K562 (cell line): ENCODE measurements around the gene RNF186. TPM values are rescaled to one million over a fixed set of nuclear protein-coding genes. Genes with fewer than 3 reads are reported as not detected.

Experiments used
- ATAC-seq: fragments of 200-7000 bp; cut with Tn5 transposase; 3 replicates; pipeline ENCODE4 v1.9.1; 2020; ENCODE audit warnings: moderate library complexity
- BruUV-seq: library from RNA; stranded (reverse); fragments of 400-500 nt; replicated peaks from 2 replicates; lab custom pipeline; 2021; lab: Mats Ljungman, UMichigan
- CTCF ChIA-PET: fragments of 300-600 bp; formaldehyde crosslinking; extraction: SDS; loops from one replicate; lab custom pipeline; 2021; ENCODE audit warnings: low intra/inter-chr PET ratio; lab: Yijun Ruan, JAX
- POLR2A ChIA-PET: fragments of 300-600, 350-650 bp; sonication (Branson Sonifier 250); formaldehyde crosslinking; extraction: SDS; loops from one replicate; lab custom pipeline; 2021; ENCODE audit warnings: antibody characterized with exemption, inconsistent platforms; lab: Yijun Ruan, JAX
- DNase-seq, 4 experiments: peaks; one replicate each; pipeline versions ENCODE4 v3.0.0 to v3.0.0-alpha.2; 2011 to 2018; ENCODE audit warnings: low spot score in 3 of 4, mixed read lengths in 3 of 4; ENCODE audit errors: extremely low read depth in 1 of 4
- FAIRE-seq: peaks from 2 replicates; lab custom pipeline; 2011; peaks lifted over from hg19 to GRCh38; lab: Jason Lieb, UNC
- H2AFZ ChIP-seq: 2 replicates; pipeline ENCODE4 v1.6.0; 2011; ENCODE audit warnings: low read depth, low read length, control low read depth, inconsistent platforms
- H3K27ac ChIP-seq: fragments of 200-600 bp; 3 replicates; pipeline ENCODE4 v1.8.0; 2011; ENCODE audit warnings: low read depth, mild to moderate bottlenecking, control low read depth, inconsistent platforms, low read length, moderate library complexity, mixed read lengths; ENCODE audit errors: extremely low read depth
- H3K27me3 ChIP-seq, 2 experiments: fragments of 300-600 bp in 1 of 2; 2 replicates in 1 of 2; 3 replicates in 1 of 2; pipeline versions ENCODE4 v1.6.0 to v1.8.0; 2011; ENCODE audit warnings: inconsistent platforms in 2 of 2, low read length in 2 of 2, mild to moderate bottlenecking in 1 of 2, mixed read lengths in 1 of 2, moderate library complexity in 1 of 2; ENCODE audit not compliant: control insufficient read depth in 2 of 2, insufficient read depth in 2 of 2
- H3K36me3 ChIP-seq: fragments of 300-600 bp; 3 replicates; pipeline ENCODE4 v1.8.0; 2011; ENCODE audit warnings: mild to moderate bottlenecking, low read length, inconsistent platforms; ENCODE audit not compliant: control insufficient read depth, insufficient read depth
- H3K4me1 ChIP-seq, 2 experiments: fragments of 200-600 bp in 1 of 2; replicated peaks in 1 of 2; 2 replicates in 1 of 2; 3 replicates in 1 of 2; pipeline versions ENCODE4 v1.5.1 to v1.8.0; 2011; ENCODE audit warnings: inconsistent platforms in 2 of 2, low read length in 2 of 2, mild to moderate bottlenecking in 1 of 2, mixed read lengths in 1 of 2, moderate library complexity in 1 of 2; ENCODE audit not compliant: control insufficient read depth in 2 of 2, insufficient read depth in 2 of 2
- H3K4me2 ChIP-seq: 2 replicates; pipeline ENCODE4 v1.6.1; 2011; ENCODE audit warnings: low read length, control low read depth, inconsistent platforms, mixed read lengths; ENCODE audit not compliant: insufficient read depth
- H3K4me3 ChIP-seq: fragments of 200-600 bp; sonication (generic), shearing (Covaris generic); 2 replicates; pipeline ENCODE4 v1.5.1; 2016; ENCODE audit warnings: control low read depth, inconsistent platforms
- H3K79me2 ChIP-seq: fragments of 200-600 bp; 3 replicates; pipeline ENCODE4 v1.8.0; 2011; ENCODE audit warnings: low read length, inconsistent platforms; ENCODE audit not compliant: control insufficient read depth, insufficient read depth
- H3K9ac ChIP-seq, 2 experiments: 2 replicates each; pipeline versions ENCODE4 v1.6.0 to v1.6.1; 2011; ENCODE audit warnings: low read depth in 2 of 2, low read length in 2 of 2, control low read depth in 1 of 2, inconsistent platforms in 1 of 2, mild to moderate bottlenecking in 1 of 2, mixed read lengths in 1 of 2; ENCODE audit not compliant: insufficient read depth in 1 of 2
- H3K9me1 ChIP-seq: one replicate; pipeline ENCODE4 v1.6.0; 2011; ENCODE audit warnings: inconsistent platforms, mild to moderate bottlenecking, low read length, moderate library complexity; ENCODE audit not compliant: control insufficient read depth, insufficient read depth
- H3K9me3 ChIP-seq: replicated peaks from 2 replicates; pipeline ENCODE4 v1.5.1; 2011; ENCODE audit warnings: low read depth, low read length, inconsistent platforms; ENCODE audit not compliant: control insufficient read depth, insufficient read depth
- H4K20me1 ChIP-seq: replicated peaks from 2 replicates; pipeline ENCODE4 v1.6.1; 2011; ENCODE audit warnings: low read length, inconsistent platforms, mixed read lengths; ENCODE audit not compliant: control insufficient read depth, insufficient read depth
- BRF2 ChIP-seq: IDR thresholded peaks from 3 replicates; pipeline ENCODE4 v1.6.1; 2011; ENCODE audit warnings: borderline replicate concordance, mild to moderate bottlenecking; ENCODE audit not compliant: insufficient read length, insufficient read depth
- CREM ChIP-seq: IDR thresholded peaks from 2 replicates; pipeline ENCODE4 v1.6.1; 2014; ENCODE audit warnings: antibody characterized with exemption, low read depth
- ERF ChIP-seq: fragments of 450-650 bp; formaldehyde crosslinking; IDR thresholded peaks from 2 replicates; pipeline ENCODE4 v1.4.0; 2020; ENCODE audit warnings: mild to moderate bottlenecking, mixed read lengths
- MTF1 ChIP-seq: fragments of 250-450 bp; sonication (Bioruptor Pico); IDR thresholded peaks from 2 replicates; pipeline ENCODE4 v1.9.0; 2021; ENCODE audit warnings: moderate library complexity, mild to moderate bottlenecking, inconsistent platforms, borderline replicate concordance
- POLR2H ChIP-seq: IDR thresholded peaks from 2 replicates; pipeline ENCODE4 v1.6.1; 2016; ENCODE audit warnings: missing genetic modification characterization, low read depth, mild to moderate bottlenecking, control low read depth, missing compliant biosample characterization, moderate library complexity
- SIRT6 ChIP-seq: IDR thresholded peaks from one replicate; pipeline ENCODE4 v1.6.1; 2012; ENCODE audit warnings: low read depth, mild to moderate bottlenecking, control low read depth, inconsistent platforms, low read length, moderate library complexity
- SMAD2 ChIP-seq: fragments of 150-350 bp; IDR thresholded peaks from 2 replicates; pipeline ENCODE4 v1.6.1; 2014; ENCODE audit warnings: low read depth, mild to moderate bottlenecking, low read length
- TFAM ChIP-seq: fragments of 250-450 bp; sonication (Bioruptor Pico); conservative IDR thresholded peaks from 2 replicates; pipeline ENCODE4 v1.5.0; 2021; ENCODE audit warnings: mild to moderate bottlenecking, moderate library complexity
- XRCC4 ChIP-seq: IDR thresholded peaks from one replicate; pipeline ENCODE4 v1.6.1; 2011; ENCODE audit not compliant: insufficient read depth, insufficient read length; ENCODE audit errors: extremely low read depth
- WGBS: fragments of 100-300 bp; shearing (Covaris generic); methylation state at CpG from one replicate; pipeline ENCODE4 v1.1.6; 2016; ENCODE audit warnings: low coverage, mixed read lengths; ENCODE audit not compliant: insufficient coverage; ENCODE audit errors: missing lambda C conversion rate; 5-methylcytosine and 5-hydroxymethylcytosine counted together
- in situ Hi-C: fragments of 300-500 bp; cut with MboI; formaldehyde crosslinking; loops from 4 replicates; pipeline ENCODE4 v1.15.0; 2018; ENCODE audit warnings: inconsistent platforms, mixed read lengths
- intact Hi-C: fragments of 100-400 bp; cut with micrococcal nuclease; formaldehyde crosslinking; loops from 2 replicates; pipeline ENCODE4 v1.14.2; 2022
- polyA plus RNA-seq, 8 experiments: library from polyadenylated mRNA; depleted of rRNA in 4 of 8; stranded (reverse) in 5 of 8; unstranded in 3 of 8; fragments of >200 nt; fragmentation: Nextera tagmentation in 2 of 8; fragmentation: Illumina TruSeq in 1 of 8; extraction: Ambion mirVana in 2 of 8; extraction: Trizol in 1 of 8; gene quantifications; 2 replicates each; pipeline versions ENCODE4 v1.2.1 to v1.2.3, GENCODE V29; 2011 to 2014; ENCODE audit warnings: inconsistent platforms in 1 of 8, missing spikeins in 1 of 8
- total RNA-seq, 7 experiments: library from RNA; depleted of rRNA in 6 of 7; stranded (reverse); fragments of >200 nt in 6 of 7; fragmentation: Illumina TruSeq in 2 of 7; extraction: Trizol in 2 of 7; gene quantifications; 2 replicates each; pipeline versions ENCODE4 v1.2.1 to v1.2.3, GENCODE V29; 2011 to 2021; ENCODE audit warnings: low replicate concordance in 1 of 7

Gene RNF186
- total and polyA plus RNA-seq, 9 of the 15 experiments (the other 6 are each of a cell fraction or from before 2014, with no cell fraction given) = not detected

- in situ Hi-C loops (loop anchor here (5.0 kb wide), 1 partner anchor 34 kb away; no protein-coding TSS in a partner anchor), intact Hi-C loops (no loop called here)
- Histone ChIP-seq H2AFZ (no peak overlapping the region), H3K4me2 (no peak overlapping the region), H3K9ac (no peak overlapping the region), H3K27ac (no peak overlapping the region), H3K79me2 (no peaks in the 10 kb centered on the region), H3K4me1 (no peaks in the 10 kb centered on the region; a peak in 1 of 5 replicates), H3K9me1 (no peaks in the 10 kb centered on the region), H3K36me3 (no peaks in the 10 kb centered on the region), H4K20me1 (no peaks in the 10 kb centered on the region), H3K9me3 (no peaks in the 10 kb centered on the region), H3K4me3 (no peak overlapping the region), H3K27me3 (peaks cover 5 to 12% of the 10 kb centered on the region in 2 experiments; a peak in 4 of 5 replicates)
- TF ChIP-seq CREM (no peak), TFAM (no peak), BRF2 (no peak), SIRT6 (no peak), XRCC4 (no peak), ERF (CRISPR knock-in tag) (no peak), SMAD2 (no peak), POLR2H (tag) (no peak), MTF1 (CRISPR knock-in tag) (no peak)
- no peak for FAIRE-seq
- WGBS = 0% methylated on average over 2 of the region's 2 CpGs
- ChIA-PET POLR2A (interaction anchor here (0.9 kb wide), 1 partner anchor 15 kb away, joined by 3 read pairs; no protein-coding TSS in a partner anchor), CTCF (no interaction called here)
- ATAC-seq = no peak
- BruUV-seq = no TSS peak
- DNase-seq = no peak
Measured at GRCh38 chr1:19837866-19838265, 22.8 kb upstream of the RNF186 start.
